NB4 (cell line): ENCODE data around the gene AMER2.

Source experiments
- CTCF ChIP-seq: IDR thresholded peaks from one replicate; pipeline ENCODE4 v1.5.1; 2012; ENCODE audit warnings: low read depth, low read length
- MAX ChIP-seq: IDR thresholded peaks from 2 replicates; pipeline ENCODE4 v1.6.1; 2011; ENCODE audit warnings: low read depth, low read length
- MYC ChIP-seq: IDR thresholded peaks from 2 replicates; pipeline ENCODE4 v1.6.1; 2011; ENCODE audit warnings: low read depth, low read length
- POLR2A ChIP-seq: IDR thresholded peaks from 2 replicates; pipeline ENCODE4 v1.6.1; 2011; ENCODE audit warnings: mild to moderate bottlenecking; ENCODE audit not compliant: insufficient read length; ENCODE audit errors: extremely low read depth

GRCh38 chr13:25112695-25113255, 59.3 kb downstream of the AMER2 start:
- TF ChIP-seq CTCF (no peak), POLR2A (no peak), MYC (no peak), MAX (no peak)
